Measurements from ENCODE around the gene FIG4.

FIG4 gene

DNA sequence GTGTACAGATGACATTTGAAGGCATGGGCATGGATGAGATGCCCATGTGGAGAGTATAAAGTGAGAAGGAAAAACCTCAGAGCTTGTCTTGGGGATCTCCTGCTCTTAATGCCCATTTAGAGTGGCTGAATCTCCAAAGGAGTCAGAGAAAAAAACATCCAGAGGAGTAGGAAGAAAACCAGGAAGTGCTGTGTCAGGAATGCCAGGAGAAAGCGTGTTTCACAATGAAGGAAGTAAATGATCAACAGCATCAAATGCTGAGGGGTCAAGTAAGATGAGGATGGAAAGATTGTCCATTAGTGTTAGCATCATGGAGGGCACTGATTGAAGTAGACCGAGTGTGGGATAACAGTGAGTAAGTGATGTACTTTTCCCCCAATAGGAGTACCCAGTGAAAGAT is 56.1 kb downstream of the FIG4 start:
- TF ChIP-seq, protein P1, sequence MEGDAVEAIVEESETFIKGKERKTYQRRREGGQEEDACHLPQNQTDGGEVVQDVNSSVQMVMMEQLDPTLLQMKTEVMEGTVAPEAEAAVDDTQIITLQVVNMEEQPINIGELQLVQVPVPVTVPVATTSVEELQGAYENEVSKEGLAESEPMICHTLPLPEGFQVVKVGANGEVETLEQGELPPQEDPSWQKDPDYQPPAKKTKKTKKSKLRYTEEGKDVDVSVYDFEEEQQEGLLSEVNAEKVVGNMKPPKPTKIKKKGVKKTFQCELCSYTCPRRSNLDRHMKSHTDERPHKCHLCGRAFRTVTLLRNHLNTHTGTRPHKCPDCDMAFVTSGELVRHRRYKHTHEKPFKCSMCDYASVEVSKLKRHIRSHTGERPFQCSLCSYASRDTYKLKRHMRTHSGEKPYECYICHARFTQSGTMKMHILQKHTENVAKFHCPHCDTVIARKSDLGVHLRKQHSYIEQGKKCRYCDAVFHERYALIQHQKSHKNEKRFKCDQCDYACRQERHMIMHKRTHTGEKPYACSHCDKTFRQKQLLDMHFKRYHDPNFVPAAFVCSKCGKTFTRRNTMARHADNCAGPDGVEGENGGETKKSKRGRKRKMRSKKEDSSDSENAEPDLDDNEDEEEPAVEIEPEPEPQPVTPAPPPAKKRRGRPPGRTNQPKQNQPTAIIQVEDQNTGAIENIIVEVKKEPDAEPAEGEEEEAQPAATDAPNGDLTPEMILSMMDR (IDR thresholded peaks at IDR 0.05; ENCODE audit: insufficient read depth, low read depth, low read length, missing control alignments) = no peak
- no peak for DNase-seq (ENCODE audit: low read depth)
- H3K4me3 ChIP-seq (ENCODE audit: low read depth, low read length) = no peak overlapping the region

DNA sequence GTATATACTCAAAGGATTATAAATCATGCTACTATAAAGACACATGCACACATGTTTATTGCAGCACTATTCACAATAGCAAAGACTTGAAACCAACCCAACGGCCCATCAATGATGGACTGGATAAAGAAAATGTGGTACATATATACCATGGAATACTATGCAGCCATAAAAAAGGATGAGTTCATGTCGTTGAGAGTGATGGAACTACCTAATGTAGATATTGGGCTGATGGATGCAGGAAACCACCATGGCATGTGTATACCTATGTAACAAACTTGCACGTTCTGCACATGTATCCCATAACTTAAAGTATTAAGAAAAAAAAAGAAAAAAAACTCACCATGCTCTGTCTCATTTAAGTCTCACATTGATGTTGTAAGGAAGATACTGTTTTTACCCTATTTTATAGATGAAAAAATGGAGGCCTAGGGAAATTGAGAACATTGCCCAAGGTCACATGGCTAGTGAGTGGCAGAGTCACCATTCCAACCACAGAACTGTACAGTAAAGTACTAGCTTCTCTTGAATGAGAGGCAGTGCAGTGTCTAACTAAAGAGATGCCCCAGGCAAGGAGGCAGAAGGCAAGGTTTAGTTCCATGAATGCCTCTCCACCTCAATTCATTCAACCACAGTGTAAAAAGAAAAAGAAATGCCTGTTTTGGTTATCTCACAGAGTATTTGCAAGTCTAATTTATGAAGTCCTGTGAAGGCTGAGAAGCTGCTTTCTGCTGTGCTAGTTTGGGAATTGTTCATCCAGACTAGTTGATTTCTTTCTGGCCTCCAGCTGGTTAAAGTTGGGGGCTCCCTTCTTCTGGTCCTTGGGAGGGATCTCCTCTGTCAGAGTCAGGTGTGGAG is 68.2 kb downstream of the FIG4 start:
- TF ChIP-seq, protein P1 (IDR thresholded peaks at IDR 0.05; ENCODE audit: insufficient read depth, low read depth, low read length, missing control alignments) = no peak
- no peak for DNase-seq (ENCODE audit: low read depth)
- H3K4me3 ChIP-seq (ENCODE audit: low read depth, low read length) = no peak overlapping the region

DNA sequence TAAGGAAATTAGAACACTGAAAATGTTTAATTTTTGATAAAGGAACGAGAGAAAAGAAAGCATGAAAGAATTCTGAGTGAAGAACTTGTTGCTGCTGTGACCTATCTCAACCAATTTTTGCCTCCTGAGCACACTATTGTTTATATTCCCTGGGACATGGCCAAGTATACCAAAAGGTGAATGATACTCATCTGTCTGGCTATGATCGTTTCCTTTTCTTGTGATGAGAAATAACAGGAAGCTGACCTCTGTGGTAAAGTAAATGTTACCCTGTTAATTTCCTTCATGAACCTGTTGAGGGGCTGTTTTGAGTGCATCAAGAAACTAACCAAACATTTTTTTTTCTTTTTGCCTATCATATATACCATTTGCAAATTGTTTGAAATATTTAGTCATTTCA is 69.1 kb downstream of the FIG4 start:
- TF ChIP-seq, protein P1 (IDR thresholded peaks at IDR 0.05; ENCODE audit: insufficient read depth, low read depth, low read length, missing control alignments) = no peak
- no peak overlapping the region for H3K4me3 ChIP-seq (ENCODE audit: low read depth, low read length)

DNA sequence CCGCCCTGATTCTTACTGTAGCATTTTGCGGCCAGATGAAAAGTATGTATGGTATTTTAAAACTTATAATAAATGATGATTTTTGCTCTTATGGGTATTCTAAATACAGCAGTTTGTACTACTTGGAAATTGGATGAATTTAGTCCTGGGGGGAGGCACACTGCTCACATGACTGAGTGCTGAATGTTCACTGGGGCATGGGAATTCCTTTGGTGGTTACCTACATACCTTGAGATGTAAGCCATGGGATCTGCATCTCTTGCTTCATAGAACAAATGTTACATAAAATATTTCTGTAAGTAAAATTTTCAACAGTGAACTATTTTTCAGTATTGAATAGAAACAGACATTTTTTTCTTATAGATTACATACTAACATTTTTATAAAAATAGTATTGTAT is 71.1 kb downstream of the FIG4 start:
- TF ChIP-seq, protein P1 (IDR thresholded peaks at IDR 0.05; ENCODE audit: insufficient read depth, low read depth, low read length, missing control alignments) = no peak
- no peak overlapping the region for H3K4me3 ChIP-seq (ENCODE audit: low read depth, low read length)
- no peak for DNase-seq (ENCODE audit: low read depth)

More for the DNA sequence above, 69.1 kb downstream of the FIG4 start:
- peak; percentile 3 for DNase-seq (ENCODE audit: low read depth)

DNA sequence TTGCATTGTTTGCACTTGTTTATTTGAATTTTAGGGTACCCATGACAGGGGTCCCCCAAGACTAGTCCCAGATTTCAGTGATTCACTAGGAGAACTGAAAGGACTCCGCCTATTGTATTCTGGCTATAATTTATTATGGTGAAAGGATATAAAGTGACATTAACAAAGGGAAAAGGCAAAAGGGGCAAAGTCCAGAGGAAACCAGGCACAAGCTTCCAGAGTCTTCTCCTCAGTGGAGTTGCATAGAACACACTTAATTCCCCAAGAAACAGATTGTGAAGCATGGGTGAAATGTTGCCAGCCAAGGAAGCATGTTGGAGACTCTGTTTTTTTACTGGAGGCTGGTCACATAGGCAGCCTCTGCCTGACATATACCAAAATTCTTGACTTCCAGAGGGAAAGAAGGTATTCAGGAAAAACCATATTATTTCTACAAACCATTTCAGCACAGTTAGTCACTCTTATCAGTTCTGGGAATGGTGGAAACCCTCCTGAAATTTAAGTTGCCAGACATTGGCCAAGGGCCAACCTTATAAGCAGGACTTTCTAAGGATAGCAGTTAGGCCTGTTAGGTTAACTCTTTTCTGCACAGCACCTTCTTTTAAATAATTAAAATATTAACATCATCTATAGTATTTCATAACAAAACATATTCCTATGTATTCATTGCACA is 71.8 kb downstream of the FIG4 start:
- DNase-seq (ENCODE audit: low read depth) = no peak
- TF ChIP-seq, protein P1 (IDR thresholded peaks at IDR 0.05; ENCODE audit: insufficient read depth, low read depth, low read length, missing control alignments) = no peak
- no peak overlapping the region for H3K4me3 ChIP-seq (ENCODE audit: low read depth, low read length)

DNA sequence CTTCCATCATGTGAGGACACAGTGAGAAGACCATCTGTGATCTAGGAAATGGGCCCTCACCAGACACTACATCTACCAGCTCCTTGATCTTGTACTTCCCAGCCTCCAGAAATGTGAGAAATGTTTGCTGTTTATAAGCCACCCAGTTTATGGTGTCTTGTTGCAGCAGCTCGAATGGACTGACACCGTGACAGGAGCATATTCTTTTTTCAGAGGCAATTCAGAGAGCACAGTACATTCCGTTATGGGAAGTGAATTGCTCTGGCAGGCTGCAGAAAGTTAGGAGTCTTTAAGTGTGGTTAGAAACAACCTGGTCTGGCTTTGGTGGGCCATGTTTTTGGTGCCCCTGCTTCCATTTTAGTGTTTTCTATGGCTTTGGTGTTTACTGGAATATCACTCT is 75.1 kb downstream of the FIG4 start:
- no peak overlapping the region for H3K4me3 ChIP-seq (ENCODE audit: low read depth, low read length)
- TF ChIP-seq, protein P1 (IDR thresholded peaks at IDR 0.05; ENCODE audit: insufficient read depth, low read depth, low read length, missing control alignments) = no peak
- no peak for DNase-seq (ENCODE audit: low read depth)

All from GM12865 (cell line).